Measurements from ENCODE around the gene FBXW8.

- TF ChIP-seq CTCF (IDR thresholded peaks at IDR 0.05) (no peak), POLR2AphosphoS5 (IDR thresholded peaks at IDR 0.05) (no peak), EP300 (IDR thresholded peaks at IDR 0.05) (no peak)
Observed at GRCh38 chr12:116954710-116955381, 44.1 kb downstream of the FBXW8 start.
